Measurements from ENCODE around the gene CELF2. TPM values are rescaled to one million over a fixed set of nuclear protein-coding genes. Genes with fewer than 3 reads are reported as not detected.

The CELF2 gene
- total and polyA plus RNA-seq, 9 of the 15 experiments (the other 6 are each of a cell fraction or from before 2014, with no cell fraction given) = 4.0 to 20.3 (median 11.1) TPM

DNA sequence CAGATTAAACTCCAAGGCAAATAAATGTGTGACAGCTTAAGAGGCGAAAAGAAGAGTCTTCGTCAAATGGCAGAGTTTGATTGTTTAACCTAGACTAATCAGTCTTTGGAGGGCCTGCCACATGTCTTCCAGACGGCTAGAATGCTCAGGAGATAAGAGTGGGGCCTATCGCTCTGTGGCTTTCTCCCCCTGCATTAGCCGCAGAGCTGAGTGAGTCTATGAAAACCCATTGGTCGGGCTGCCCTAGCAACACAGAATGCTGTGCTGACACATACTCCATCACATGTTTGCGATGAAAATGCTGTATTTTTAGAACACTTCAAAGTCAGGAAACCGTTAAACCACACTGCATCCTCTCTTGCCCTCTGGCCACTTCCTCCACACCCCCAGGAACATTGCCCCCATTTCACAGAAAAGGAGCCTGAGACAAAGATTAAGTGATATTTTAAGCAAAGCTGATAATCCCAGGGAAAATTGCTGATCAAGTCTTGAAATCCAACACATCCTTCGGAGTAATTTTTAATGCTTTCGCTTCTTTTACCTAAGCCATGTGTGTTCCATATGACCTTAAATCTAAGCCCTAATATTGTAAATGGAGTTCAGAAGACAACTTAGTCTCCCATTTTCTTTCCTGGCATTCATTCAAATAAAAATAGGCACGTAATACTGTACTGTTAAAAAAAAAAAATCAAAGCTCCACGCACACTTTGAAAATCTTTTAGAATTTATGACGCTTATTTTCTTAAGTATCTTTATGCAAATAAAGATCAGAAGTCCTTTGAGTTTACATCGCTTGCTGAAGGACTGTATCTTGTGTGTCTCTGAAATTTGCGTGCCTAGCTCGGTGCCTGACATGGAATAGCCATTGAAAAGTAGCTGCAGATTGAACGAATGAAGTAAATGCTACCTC lies 161.2 kb downstream of the CELF2 start (continued):
- TF ChIP-seq ZNF318 (IDR thresholded peaks at IDR 0.05; ENCODE audit: borderline replicate concordance in 1 of 2, low read depth in 1 of 2) (peak in 1 of 2 experiments; percentile 54; a peak in 1 of 4 replicates), FOXM1 (IDR thresholded peaks at IDR 0.05; ENCODE audit: low read depth) (peak; percentile 97), FOXM1 (CRISPR knock-in tag; IDR thresholded peaks at IDR 0.05; ENCODE audit: low read depth) (peak; percentile 77; the same call in 1 of the 2 replicates), SUPT5H (IDR thresholded peaks at IDR 0.05) (no peak), RUNX1 (IDR thresholded peaks at IDR 0.05; ENCODE audit: low read depth) (peak; percentile 91), CBX3 (IDR thresholded peaks at IDR 0.05; ENCODE audit: borderline replicate concordance in 1 of 2, low read length in 2 of 2) (peak in 1 of 2 experiments; percentile 94; a peak in 2 of 3 replicates), ZFPM2 (CRISPR knock-in tag; IDR thresholded peaks at IDR 0.05) (no peak), ZNF592 (IDR thresholded peaks at IDR 0.05) (0 out of 2 replicates have a peak, but pooled peaks have one; percentile 28), ZFX (CRISPR knock-in tag; IDR thresholded peaks at IDR 0.05) (peak; percentile 85), TCF7L2 (IDR thresholded peaks at IDR 0.05; ENCODE audit: low read depth, low read length) (peak; percentile 15; the same call in 1 of the 2 replicates), ZNF511 (CRISPR knock-in tag; IDR thresholded peaks at IDR 0.05) (no peak), KAT2B (IDR thresholded peaks at IDR 0.05; ENCODE audit: low read depth, low read length) (no peak), ZBTB8A (IDR thresholded peaks at IDR 0.05; ENCODE audit: partially characterized antibody) (no peak)

Measured in K562 (cell line).